NK-92 treated with Interleukin-12 subunit alpha and Interleukin-12 subunit beta, amount 100 ng/mL, for 24 hours (cell line): ENCODE results near the gene TRPM4.
A peak's percentile ranks its signal among the peaks of the same experiment; 100 is the strongest.
"Not testable (repeated sequence)": the region's sequence is repeated elsewhere in the genome, so short reads cannot be mapped to it uniquely, and the experiment has no call there.

Source experiments
- DNase-seq: peaks from one replicate; lab custom pipeline; 2025; lab: John Stamatoyannopoulos, UW

Gene TRPM4

GRCh38 chr19:49127225-49127624 is 30.4 kb upstream of the TRPM4 start:
- not testable (repeated sequence) for DNase-seq

DNA sequence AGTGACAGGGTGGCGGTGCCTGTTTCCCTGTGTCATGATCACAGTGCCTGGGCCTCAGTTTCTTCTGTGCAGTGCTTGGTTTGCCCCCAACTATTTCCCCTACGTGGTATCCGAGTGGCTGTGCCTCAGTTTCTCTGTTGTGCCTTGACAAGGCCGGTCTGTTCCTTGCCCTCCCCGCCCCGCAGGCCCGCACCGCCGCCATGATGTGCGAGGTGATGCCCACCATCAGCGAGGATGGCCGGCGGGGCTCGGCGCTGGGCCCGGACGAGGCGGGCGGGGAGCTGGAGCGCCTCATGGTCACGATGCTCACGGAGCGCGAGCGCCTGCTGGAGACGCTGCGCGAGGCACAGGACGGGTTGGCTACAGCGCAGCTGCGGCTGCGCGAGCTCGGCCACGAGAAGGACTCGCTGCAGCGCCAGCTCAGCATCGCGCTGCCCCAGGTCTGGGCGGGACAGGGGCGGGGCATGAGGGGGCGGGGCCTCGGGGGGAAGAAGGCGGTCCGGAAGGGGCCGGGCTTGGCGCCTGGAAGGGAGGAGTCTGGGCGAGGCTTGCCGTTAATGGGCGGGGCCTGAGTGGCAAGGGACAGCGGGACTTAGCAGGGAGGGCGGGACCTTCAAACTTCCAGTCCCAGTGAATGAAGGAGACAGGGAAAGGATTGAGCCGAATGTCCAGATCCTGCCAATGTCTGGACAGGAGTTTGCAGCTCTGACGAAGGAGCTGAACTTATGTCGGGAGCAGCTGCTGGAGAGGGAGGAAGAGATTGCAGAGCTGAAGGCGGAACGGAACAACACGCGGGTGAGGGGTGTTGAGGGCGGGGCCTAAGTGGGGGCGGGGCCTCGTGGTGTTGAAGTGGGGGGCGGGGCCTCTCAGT is 29.7 kb upstream of the TRPM4 start:
- DNase-seq = peak; percentile 75

DNA sequence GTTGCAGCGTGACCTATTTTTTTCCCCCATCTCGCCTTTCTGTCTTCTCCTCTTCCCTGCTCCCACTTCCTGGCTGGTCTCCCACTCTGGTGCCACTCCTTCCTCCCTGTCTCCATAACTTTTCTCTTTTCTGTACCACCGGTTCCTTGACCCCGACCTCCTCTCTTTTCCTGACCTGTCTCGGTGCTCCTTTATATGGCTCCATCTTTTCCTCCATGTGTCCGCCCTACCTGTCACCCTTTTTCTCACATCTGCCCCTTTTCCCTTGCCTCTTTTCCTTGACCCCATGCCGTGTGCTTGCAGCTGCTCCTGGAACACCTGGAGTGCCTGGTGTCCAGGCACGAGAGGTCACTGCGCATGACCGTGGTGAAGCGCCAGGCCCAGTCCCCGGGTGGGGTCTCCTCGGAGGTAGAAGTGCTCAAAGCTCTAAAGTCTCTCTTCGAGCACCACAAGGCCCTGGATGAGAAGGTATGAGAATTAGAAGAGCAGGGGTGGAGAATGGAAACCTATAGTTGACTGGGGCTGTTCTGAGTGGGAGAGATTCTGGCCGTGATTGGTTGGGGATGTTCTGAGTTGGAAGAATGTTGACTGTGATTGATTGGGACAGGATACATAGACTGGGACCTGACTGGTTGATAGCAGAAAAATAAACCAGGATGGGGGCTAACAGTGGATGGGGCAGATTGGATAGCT is 28.9 kb upstream of the TRPM4 start:
- DNase-seq = no peak

GRCh38 chr19:49129238-49129583 is 28.4 kb upstream of the TRPM4 start:
- no peak for DNase-seq

GRCh38 chr19:49130325-49130724 is 27.3 kb upstream of the TRPM4 start:
- no peak for DNase-seq

GRCh38 chr19:49132974-49133609 is 24.5 kb upstream of the TRPM4 start:
- DNase-seq = no peak

- no peak for DNase-seq
These were observed 23.8 kb upstream of the TRPM4 start for GRCh38 chr19:49133621-49134454.

DNA sequence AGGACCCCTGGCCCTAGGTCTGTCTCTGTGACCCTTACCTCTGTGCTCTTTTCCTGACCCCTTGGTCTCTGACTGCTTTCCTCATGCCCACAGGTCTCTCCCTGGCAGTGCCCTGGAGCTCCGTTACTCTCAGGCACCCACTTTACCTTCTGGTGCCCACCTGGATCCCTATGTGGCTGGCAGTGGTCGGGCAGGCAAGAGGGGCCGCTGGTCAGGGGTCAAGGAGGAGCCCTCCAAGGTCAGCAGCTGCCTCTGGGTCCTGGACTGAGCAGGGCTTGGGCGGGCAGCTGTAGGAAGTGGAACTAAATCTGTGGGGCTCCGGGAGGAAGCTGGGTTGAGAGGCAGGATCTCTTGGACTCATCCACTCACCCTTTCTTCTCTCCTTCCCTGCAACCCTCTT is 21.9 kb upstream of the TRPM4 start:
- no peak for DNase-seq

GRCh38 chr19:49136771-49137171 is 20.8 kb upstream of the TRPM4 start:
- DNase-seq = no peak

GRCh38 chr19:49140951-49141350 is 16.6 kb upstream of the TRPM4 start:
- DNase-seq = no peak

- DNase-seq = no peak
These were observed 16.2 kb upstream of the TRPM4 start for GRCh38 chr19:49141352-49141751.

- no peak for DNase-seq
These were observed 14.7 kb upstream of the TRPM4 start for GRCh38 chr19:49142866-49143335.

GRCh38 chr19:49145573-49146407 is 11.8 kb upstream of the TRPM4 start:
- DNase-seq = peak; percentile 38

- DNase-seq = not testable (repeated sequence)
These were observed 11.2 kb upstream of the TRPM4 start for GRCh38 chr19:49146408-49146770.

- DNase-seq = no peak
These were observed 9.4 kb upstream of the TRPM4 start for GRCh38 chr19:49148044-49148682.

DNA sequence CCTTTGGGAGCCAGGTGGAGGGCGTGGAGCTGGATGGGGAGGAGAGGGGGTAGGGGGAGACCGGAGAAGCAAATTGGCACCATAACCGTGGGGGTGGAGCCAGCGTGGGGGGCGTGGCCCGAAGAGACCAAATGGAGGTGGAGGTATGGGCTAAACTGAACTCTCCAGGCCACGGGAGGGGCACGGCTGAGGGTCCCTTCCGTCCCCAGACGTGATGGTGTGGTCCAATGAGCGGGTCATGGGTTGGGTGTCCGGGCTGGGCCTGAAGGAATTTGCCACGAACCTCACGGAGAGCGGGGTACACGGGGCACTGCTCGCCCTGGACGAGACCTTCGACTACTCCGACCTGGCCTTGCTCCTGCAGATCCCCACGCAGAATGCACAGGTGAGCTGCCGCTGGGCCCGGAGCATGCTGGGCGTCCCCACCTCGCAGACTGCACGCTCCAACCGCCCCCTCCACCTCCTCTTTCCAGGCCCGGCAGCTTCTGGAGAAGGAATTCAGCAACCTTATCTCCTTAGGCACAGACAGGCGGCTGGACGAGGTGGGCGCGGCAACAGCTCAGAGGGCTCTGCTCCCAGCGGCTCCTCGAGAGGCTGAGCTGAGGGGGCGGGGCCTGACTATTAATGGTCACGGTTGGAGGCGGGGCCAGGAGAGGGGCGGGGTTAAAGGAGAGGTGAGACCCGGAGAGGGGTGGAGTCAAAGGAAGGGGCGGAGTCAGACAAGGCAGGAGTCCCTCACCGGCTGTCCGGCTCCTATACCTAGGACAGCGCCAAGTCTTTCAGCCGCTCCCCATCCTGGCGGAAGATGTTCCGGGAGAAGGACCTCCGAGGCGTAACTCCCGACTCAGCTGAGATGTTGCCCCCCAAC is 8.6 kb upstream of the TRPM4 start:
- DNase-seq = peak; percentile 21

GRCh38 chr19:49149652-49150105 is 7.9 kb upstream of the TRPM4 start:
- no peak for DNase-seq

DNA sequence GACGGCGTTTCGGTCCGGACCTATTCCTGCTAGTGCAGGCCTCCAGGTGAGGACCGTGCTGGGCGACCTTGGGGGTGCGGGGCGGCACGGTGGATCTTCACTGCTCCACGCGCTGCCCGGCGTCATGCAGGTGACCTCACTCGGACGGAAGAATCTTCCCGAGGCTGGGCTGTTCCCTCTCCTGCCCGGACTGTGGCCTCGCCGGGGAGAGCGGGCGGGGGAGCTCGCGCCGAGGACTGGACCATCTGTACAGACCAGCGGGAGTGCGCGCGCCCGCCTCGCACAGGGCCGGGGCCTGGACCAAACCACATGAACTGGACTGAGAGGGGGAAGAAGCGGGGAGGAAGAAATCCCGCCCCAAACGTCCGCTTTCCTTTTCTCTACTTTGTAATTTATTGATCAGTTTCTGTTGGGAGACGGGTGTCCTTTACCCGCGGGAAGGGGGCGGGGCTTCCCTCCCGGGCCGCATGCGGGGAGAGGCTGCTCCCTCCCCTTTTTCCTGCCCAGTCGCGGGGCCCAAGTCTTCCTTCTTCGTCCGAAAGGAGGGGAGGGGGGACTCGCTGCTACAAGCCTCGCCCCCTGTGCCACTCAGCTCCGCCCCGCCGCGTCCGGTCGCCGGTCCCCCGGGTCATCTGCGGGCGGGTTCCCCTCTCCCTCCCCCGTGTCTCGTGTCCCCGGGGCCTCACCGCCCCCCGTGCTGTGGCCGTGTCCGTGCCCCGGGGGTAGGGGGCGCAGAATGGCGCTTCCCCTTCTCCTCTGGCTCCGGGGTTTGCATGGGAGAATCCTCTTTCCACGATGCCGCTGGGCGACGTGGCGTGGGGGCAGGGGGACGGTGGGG is 7.3 kb upstream of the TRPM4 start:
- DNase-seq = no peak

- DNase-seq = no peak
These were observed 6.7 kb upstream of the TRPM4 start for GRCh38 chr19:49150944-49151243.
